GM10847 (cell line): ENCODE measurements around the gene PRR22.

ENCODE experiments used
- POLR2A ChIP-seq: IDR thresholded peaks from 2 replicates; pipeline ENCODE4 v1.6.1; 2011; ENCODE audit not compliant: insufficient read length; ENCODE audit errors: extremely low read depth

The PRR22 gene

DNA sequence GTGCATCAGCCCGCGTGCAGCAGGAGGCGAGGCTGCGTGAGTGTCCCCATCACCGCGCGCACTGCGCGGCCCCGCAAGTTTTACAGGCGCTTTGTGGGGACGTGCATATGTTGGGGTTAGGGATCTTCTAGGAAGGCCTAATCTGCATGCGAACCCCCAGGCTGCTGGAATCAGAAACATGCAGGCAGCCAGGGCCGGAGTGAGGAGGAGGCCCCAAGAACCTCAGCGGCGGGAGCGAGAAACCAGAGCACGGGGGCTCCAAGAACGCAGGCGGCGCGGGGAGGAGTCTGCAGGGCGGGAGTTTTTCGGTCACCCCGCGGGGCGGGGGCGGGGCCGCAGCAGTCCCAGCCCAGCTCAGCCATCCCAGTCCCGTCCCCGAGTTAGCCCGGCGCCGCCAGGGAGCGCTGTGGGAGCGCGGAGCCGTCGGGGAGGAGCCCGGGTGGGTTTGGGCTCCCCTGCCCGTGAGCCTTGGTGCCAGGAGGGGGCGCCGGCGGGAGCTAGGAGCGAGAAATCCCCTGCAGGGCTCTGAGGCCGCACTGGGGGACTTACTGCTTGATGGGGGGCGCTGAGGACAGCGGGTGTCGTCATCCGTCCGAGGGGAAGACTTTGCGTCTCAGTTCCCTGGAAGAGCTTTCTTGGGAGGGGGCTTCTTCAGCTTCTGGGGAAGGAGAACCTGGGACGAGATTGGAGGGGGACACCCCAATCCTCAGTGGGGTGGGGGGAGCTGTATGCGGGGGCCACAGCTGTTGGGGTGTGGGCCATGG is 19.4 kb upstream of the PRR22 start:
- no peak for TF ChIP-seq POLR2A

DNA sequence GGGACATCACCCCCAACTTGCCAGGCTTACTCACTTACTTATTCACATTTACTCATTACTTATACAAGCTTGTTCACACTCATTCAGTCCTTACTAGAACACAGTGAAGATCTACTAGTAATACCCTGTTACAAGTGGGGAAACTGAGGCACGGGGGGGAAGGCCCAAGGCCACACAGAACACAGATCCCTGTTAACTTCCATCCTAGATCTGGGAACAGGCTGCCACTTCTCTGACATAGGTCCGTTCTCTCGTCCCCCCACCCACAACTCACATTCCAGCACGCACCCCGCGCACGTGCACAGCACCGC is 18.9 kb upstream of the PRR22 start:
- TF ChIP-seq POLR2A = no peak

DNA sequence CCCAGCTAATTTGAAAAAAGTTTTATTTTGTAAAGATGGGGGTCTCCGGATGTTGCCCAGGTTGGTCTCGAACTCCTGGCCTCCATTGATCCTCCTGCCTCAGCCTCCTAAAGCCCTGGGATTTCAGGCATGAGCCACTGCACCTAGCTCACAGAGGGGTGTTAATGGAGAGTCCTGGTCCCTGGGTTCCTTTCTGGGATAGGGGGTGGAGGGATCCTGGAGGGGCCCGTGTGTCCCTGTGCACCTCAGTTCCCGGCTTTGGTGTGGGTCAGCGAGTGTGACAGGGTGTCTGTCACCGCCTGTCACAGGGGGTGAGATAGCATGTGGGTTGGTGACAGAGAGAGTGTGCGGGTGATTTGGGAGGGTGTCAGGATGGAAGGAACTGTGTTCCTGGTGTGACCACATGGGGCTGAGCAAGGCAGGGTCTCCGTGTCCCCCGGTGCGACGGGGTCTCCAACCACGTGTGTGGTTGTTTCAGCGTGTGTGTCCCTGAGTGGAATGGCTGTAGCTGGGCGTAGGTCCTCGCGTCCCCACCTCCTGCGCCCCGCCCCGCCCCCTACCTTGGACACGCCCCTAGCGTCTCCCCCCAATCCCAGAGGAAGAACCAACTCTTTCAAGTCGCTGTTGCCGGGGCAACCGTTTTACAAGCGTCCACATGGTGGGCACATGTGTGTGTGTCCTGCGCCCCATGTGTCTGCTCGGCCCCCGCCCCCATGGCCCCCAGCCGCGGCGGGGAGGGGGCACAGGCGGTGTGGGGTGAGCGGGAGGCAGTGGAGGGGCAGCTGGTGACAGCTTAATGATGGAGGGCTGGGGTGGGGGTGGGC is 17.5 kb upstream of the PRR22 start:
- no peak for TF ChIP-seq POLR2A

DNA sequence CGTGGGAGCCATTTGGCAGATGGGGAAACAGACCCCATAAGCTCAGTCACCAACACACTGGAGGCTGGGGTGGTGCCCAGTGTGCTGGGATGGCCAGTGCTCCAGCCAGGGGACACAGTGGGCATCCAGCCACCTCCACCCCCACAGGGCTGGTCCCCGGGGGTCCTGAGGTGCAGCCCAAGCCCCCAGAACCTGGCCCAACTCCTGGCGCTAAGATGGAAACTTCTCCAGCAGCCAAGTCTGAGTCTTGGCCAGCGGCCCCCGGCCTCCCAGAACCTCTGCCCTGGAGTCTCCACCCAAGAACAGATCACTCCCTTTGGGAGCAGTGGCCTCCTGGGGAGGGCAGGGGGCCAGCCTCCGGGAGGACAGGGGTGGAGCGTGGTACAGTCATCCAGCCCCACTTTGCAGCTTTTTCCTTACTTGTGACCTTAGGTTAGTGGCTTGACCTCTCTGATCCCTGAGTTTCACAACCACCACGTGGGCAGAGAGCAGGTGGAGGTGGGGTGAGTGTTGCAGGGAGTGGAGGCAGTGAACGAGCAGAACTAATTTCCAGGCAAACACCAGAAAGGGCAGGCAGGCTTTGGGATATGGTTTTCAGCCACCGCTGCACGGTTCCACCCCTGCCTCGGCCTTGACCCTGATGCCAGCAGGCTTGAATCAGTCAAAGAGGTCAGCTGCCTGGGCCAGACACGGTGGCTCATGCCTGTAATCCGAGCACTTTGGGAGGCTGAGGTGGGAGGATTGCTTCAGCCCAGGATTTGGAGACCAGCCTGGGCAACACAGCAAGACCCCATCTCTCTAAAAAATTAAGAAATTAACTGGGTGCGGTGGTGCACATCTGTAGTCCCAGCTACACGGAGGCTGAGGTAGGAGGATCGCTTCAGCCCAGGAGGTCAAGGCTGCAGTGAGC is 16.1 kb upstream of the PRR22 start:
- no peak for TF ChIP-seq POLR2A

DNA sequence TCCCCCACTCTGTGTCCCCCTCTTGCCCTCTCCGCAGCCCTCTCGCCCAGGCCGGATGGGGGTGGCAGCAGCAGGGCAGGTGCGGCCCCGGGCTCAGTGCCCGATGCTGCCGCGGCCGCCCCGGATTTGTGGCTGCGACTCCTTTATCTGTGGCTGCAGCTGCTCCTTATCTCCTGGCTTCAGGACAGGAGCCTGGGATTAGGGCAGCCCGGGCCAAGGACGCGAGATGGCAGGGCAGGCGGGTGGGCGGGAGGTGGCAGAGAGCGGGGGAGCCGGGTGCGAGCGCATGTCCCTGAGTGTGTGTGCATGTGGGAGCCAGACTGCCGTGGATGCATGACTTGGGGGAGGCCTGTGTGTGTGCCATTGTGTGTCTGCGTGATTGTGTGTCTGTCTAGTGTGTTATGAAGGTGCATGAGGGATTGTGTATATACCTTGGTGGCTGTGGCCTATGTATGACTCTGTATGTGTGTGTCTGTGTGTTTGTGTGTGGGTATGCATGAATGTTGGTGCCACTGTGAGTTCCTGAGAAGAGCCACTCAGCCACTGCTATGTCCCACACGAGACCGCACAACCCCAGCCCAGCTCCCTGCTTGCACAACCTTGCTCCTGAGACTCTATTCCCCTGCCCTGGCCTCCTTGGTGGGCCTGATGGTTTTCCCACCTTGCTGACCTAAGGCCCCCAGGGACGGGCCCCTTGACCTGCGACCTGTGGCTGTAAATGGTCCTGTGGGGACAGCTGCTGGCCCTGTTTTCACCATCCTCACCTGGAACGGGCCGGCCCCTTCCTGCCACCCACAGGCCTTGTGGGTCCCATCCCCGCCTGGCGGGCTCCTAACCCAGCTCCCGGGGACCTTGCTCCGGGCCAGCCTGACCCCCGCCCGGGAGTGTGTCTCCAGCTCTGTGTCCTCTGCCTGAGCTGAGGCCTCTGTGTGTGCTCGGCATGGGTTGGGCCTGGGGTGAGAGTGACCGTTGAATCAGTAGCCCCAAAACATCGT is 15.0 kb upstream of the PRR22 start:
- TF ChIP-seq POLR2A = no peak

DNA sequence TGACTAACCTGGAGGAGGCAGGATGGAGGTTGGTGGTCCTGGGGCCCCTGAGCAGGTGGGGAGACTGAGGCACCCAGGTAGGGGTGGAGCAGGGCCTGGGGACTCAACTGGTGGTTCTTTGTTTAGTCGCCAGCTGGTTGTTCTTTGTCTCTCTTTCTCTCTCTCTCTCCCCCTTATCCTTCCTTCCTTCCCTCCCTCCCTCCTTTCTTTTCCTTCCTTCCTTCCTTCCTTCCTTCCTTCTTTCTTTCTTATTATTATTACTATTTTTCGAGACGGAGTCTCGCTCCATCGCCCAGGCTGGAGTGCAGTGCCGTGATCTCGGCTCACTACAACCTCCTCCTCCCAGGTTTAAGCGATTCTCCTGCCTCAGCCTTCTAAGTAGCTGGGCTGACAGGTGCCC is 13.7 kb upstream of the PRR22 start:
- no peak for TF ChIP-seq POLR2A

DNA sequence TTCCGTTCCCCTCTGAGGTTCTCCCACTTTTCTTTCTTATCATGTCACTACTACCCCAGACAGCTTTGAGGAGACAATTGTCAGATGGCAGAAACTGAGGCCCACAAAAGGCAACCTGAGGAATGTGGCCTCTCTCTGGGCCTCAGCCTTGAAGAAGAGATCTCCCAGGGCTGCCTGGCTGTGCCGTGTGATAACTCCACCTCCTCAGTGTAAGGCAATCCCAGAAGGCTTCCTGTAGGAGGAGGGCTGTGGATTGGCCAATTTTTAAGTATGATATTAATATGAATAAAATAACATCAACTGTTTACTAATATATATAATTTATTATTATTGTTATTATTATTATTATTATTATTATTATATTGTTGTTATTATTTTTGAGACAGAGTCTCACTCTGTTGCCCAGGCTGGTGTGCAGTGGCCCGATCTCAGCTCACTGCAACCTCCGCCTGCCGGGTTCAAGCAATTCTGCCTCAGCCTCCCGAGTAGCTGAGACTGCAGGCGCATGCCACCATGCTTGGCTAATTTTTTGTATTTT is 10.9 kb upstream of the PRR22 start:
- no peak for TF ChIP-seq POLR2A

DNA sequence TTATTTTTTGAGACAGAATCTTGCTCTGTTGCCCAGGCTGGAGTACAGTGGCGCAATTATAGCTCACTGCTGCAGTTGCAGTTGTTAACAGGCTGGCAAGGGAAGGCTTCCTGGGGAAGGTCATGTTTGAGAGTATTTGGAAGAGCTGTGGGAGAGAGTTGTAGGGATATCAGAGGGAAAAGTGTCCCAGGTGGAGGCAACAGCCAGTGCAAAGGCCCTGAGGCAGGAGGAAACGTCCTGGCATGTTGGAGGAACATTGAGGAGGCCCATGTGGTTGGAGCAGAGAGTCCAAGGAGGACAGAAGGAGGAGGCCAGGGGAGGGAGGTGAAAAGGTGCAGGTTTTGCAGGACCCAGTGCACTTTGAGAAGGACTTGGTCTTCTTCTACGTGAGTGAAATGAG is 8.6 kb upstream of the PRR22 start:
- TF ChIP-seq POLR2A = no peak

DNA sequence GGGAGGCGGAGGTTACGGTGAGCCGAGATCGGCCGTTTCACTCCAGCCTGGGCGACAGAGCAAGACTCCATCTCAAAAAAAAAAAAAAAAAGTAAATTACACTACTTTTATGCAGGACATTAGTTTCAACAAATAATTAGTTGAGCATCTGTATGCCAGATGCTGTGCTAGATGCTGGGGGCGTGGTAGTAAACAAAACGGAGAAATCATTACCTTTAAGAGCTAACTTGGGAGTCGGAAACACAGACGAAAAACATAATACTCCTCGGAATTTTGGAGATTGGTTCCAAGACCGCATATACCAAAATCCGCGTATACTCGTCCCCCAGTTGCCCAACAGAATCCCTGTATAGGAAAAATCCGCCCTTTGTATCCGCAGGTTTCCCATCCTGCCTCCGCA is 7.7 kb upstream of the PRR22 start:
- TF ChIP-seq POLR2A = no peak

DNA sequence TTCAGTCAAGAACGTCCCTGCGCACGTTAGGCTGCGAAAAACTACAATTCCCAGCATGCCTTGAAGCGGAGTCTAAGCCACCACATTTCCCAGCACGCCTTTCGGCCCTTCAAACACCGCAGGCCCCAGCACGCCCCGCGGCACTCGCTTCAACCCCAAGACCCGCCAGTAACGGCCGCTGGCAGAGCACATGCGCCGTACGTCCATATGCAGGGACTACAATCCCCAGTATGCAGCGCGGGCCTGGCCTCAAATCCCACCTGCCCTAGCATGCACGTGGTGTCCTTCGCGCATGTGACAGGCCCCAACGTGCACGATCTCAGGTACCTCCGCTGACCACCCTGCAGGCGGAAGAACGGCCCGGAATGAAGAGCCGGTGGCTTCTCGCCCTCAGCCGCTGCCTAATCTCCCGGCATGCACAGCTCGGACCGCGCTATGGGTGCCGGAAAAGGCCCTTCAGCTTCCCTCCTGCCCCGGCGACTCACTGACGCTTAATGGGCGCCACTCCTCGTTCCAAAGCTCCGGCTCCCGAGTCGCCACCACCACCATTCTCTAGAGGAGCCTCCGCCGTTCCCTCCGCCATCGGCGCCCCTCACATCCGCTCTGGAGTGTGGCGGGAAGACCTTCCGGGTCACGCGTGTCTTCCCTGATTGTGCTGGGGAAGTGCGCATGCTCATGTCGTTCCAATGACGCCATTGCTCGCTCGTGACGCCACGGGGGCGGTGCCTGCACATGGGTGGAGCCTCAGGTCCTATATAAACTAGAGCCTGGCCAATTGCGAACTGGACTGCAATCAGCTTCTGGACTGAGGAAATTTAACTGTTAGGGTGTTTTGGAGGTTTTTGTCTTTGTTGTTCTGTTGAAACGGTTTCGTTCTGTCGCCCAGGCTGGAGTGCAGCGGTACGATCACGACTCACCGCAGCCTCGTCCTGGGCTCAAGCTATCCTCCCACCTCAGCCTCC is 6.3 kb upstream of the PRR22 start, which contains the start of gene DUS3L:
DUS3L (minus strand) TSS at position 605 of the 962 bp plus-strand sequence; CDS start at position 583, 22 bp downstream.
- TF ChIP-seq POLR2A = peak; percentile 71

DNA sequence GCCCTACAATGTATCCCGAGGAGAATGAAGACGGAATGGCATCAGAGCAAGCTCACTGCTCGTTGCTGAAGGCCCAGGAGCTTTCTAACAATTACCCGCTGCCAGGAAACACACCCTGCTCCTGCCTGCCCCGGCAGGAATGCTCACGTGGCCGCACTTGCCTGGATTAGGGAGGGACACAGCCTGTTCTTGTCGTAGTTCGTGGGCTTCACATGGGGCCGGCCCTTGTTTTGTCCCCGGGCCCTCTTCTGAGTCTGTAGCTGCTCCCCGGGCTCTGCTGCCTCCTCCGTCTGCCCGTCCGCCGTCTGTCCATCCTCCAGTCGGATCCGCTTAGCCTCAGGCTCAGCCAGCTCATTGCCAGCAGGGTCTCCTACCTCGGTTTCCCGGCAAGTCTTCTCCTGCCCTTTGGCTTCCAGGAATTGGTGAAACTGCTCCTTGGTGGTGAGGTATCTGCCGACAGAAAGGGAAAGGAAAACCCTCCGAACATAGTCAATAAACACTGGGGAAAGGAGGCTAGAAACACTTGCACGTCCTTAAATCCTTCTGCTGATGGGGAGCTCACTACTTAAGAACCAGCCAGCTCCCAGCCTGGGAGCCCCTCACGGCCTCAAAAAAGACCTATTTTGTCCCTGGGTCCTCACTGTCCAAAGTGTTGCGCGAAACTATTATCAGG is 5.5 kb upstream of the PRR22 start:
- TF ChIP-seq POLR2A = no peak

DNA sequence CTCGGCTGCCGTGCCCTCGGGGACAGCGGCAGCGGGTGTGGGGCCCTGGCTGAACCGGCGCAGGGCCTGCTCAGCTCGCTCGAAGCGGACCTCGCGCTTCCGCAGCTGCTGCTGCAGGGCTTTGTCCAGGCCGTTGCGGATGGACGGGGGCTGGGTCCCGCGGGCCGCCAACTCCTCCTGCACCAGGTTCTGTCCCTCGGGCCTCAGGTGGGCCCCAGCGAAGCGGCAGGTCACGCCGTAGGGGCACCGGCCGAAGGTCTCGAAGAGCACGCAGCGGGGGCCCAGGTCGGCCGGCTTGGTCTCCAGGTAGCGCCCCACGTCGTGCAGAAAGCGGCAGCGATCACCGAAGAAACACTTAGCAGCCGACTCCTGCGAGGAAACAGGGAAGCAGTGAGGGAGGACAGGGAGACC is 4.8 kb upstream of the PRR22 start:
- TF ChIP-seq POLR2A = no peak

DNA sequence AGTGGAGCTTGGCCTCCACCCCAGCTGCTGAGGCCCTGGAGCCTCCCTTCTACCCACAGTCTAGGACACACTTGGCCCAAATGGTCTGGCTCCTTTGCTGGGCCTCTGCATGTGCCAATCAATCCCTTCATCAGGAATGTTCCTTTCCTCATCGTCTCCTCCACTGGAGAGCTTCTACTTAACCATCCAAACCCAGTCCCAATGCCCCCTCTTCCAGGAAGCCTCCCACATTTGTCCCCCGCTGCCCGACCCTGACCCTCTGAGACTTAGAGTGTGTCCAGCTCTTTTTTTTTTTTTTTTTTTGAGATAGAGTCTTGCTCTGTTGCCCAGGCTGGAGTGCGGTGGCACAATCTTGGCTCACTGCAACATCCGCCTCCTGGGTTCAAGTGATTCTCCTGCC is 3.9 kb upstream of the PRR22 start:
- no peak for TF ChIP-seq POLR2A
